GM12875 (cell line): ENCODE data around the gene THBD.

Source experiments
- H3K4me3 ChIP-seq: one replicate; pipeline ENCODE4 v1.5.1; 2011; ENCODE audit warnings: low read depth, low read length, control low read depth
- TF ChIP-seq, protein P1 (sequence below): IDR thresholded peaks from 2 replicates; pipeline ENCODE4 v1.5.1; 2011; ENCODE audit warnings: low read depth, mild to moderate bottlenecking, control low read depth, inconsistent platforms, low read length, moderate library complexity, borderline replicate concordance; ENCODE audit not compliant: insufficient read depth

Gene THBD, protein sequence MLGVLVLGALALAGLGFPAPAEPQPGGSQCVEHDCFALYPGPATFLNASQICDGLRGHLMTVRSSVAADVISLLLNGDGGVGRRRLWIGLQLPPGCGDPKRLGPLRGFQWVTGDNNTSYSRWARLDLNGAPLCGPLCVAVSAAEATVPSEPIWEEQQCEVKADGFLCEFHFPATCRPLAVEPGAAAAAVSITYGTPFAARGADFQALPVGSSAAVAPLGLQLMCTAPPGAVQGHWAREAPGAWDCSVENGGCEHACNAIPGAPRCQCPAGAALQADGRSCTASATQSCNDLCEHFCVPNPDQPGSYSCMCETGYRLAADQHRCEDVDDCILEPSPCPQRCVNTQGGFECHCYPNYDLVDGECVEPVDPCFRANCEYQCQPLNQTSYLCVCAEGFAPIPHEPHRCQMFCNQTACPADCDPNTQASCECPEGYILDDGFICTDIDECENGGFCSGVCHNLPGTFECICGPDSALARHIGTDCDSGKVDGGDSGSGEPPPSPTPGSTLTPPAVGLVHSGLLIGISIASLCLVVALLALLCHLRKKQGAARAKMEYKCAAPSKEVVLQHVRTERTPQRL

DNA sequence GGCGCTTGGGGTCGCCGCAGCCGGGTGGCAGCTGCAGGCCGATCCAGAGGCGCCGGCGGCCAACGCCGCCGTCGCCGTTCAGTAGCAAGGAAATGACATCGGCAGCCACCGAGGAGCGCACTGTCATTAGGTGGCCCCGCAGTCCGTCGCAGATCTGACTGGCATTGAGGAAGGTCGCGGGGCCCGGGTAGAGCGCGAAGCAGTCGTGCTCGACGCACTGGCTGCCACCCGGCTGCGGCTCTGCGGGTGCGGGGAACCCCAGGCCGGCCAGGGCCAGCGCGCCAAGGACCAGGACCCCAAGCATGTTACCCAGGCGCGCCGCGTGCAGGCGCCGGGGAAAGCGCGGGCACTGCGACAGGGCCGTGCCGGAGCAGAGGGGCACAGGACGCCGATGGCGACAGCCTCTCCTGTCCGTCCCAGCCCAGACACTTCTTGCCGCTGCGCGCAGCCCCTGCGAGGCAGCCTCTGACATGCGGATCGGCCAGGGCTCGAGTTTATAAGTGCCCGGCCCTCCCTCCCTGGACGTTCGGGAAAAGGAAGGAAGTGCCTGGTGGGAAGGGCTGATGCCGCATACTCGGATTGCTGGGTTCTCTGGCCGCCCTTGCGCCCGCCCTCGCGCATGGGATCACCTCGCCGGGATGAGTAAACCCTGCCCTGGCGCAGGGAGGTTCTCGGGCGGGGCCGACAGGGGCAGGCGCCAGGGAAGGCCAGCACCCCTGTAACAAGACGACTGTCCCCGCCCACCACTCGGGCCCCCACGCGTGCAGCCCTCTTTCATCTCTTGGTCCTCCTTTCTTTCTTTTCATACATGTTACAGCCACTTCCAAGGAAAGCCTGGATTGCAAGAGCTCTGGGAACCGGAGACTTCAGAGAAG is at the start of gene THBD:
Gene THBD (minus strand): TSS at position 472 of the 875 bp plus-strand sequence. CDS start 168 bp downstream, at position 304.
- TF ChIP-seq, protein P1, sequence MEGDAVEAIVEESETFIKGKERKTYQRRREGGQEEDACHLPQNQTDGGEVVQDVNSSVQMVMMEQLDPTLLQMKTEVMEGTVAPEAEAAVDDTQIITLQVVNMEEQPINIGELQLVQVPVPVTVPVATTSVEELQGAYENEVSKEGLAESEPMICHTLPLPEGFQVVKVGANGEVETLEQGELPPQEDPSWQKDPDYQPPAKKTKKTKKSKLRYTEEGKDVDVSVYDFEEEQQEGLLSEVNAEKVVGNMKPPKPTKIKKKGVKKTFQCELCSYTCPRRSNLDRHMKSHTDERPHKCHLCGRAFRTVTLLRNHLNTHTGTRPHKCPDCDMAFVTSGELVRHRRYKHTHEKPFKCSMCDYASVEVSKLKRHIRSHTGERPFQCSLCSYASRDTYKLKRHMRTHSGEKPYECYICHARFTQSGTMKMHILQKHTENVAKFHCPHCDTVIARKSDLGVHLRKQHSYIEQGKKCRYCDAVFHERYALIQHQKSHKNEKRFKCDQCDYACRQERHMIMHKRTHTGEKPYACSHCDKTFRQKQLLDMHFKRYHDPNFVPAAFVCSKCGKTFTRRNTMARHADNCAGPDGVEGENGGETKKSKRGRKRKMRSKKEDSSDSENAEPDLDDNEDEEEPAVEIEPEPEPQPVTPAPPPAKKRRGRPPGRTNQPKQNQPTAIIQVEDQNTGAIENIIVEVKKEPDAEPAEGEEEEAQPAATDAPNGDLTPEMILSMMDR: no peak
- peak within 1 kb of the TSS; percentile 36 for H3K4me3 ChIP-seq

DNA sequence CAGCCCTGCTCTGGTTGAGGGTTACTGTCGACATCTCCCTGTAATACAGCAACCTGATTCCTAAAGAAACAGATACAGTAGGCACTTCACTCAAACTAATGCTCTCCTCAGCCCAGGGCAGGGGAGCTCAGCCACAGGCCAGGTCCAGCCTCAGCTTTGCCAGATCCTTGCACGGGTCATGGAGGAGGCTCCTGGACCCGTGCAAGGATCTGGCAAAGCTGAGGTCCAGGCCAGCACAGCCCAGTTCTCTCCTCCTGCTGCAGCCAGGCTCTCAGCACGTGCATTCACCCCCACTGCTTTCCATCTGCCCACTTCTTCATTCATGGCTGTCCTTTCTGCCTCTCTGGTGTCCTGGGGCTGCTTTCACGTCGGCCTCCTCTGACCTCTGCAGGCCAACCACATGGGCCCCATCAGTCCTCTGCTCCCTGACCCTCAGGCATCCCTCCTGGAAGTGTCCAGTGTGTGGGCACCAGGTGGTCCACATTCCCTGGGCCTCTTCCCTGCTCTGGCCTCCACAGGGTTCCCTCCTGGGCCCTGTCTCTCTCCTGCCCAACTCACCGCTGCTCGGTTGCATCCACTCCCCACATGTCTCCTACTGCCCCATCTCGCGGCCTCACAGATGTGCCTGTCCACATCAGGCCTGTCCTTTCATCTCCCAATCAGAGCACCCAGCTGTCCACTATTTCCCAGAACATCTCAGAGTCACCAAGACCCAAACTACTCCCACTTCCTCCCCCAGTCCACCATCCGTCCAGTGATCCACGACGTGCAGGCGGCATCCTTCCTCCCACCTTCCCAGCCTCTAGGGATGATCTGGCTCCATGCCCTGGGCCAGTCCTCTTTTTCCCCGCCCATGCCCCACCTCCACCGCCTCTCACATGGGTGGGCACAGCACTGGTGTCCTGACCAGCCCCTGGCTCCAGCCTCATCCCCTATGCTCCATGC is 48.4 kb upstream of the THBD start:
- H3K4me3 ChIP-seq: no peak overlapping the region
- TF ChIP-seq, protein P1: no peak

DNA sequence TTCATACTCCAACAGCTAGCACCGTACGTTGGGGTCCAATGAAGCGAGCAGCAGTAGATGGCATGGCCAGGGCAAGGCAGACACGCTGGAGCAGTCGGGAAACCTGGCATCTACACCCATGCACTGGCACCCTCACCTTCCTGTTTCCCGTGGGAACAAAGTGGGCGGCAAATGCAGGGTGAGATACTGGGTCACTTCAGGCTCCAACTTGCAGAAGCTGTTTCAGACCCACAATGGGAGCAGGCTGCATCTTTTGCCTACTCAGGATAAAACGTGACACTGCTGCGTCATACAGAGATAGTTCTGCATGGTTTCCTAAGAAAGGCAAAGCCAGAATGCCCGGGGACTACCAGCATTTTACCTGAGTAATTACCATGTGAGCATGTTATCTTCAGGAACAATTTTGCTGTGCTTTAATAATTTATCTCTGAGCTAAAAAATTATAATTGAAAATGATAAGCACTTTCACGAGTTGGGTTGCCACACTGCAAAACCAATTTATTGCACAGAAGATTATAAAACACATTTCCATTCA is 47.6 kb upstream of the THBD start:
- TF ChIP-seq, protein P1: no peak
- no peak overlapping the region for H3K4me3 ChIP-seq

DNA sequence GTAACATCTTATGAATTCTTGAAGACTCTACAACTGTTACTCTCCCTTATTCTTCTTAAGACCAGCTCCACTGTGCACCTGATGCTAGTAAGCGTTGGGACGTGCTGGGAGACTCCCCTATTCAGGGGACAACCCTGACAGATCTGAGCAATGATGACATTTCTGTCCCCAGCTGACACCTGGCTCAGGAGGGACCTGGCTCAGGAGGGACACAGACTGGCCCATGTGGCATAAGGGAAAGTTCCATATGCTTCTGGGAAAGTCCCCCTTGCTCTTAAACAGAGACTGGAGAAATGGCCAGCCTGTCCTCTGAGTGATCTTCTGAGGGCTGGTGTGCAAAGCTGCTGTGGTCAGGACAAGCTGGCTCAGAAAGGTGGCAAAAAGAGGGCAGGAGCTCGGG is 46.6 kb upstream of the THBD start:
- TF ChIP-seq, protein P1: no peak
- no peak overlapping the region for H3K4me3 ChIP-seq

DNA sequence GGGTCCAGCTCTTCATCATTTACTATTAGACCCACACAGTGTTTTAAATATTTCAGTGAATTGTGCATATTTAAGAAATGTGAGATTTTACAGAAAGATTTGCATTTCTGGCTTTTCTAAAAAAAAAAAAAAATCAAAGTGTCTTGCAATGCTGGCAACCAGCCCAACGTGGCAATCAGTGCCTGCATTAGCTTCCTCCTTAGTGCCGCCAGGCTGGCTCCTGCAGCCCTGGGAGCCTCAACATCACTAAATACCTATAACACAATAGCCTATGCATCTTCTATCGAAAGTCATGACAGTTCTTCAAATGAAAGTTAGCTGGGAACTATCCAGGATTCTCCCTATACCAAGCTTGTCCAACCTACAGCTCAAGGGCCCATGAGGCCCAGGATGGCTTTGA is 46.0 kb upstream of the THBD start:
- TF ChIP-seq, protein P1: no peak
- no peak overlapping the region for H3K4me3 ChIP-seq

DNA sequence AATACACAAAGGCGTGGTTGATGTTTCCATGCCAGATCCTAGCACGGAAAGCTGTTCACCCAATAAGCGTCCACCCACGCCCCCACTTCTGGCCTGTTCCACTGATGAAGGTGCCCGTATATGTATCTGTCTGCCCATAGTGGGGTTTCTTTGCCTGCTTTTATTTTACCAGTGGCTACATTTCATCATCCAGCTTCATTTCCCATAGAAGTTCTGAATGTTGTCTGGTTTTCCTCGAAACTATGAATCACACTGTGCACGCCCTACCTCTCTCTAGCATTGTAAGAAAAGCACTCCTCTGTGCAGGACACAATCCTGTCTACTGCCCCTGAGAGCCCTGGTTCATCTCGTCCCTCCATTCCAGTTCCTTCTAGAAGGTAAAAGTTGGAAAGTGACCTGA is 45.5 kb upstream of the THBD start:
- TF ChIP-seq, protein P1: no peak
- no peak overlapping the region for H3K4me3 ChIP-seq
